ENCODE measurements around the gene IRX2.

The IRX2 gene

DNA sequence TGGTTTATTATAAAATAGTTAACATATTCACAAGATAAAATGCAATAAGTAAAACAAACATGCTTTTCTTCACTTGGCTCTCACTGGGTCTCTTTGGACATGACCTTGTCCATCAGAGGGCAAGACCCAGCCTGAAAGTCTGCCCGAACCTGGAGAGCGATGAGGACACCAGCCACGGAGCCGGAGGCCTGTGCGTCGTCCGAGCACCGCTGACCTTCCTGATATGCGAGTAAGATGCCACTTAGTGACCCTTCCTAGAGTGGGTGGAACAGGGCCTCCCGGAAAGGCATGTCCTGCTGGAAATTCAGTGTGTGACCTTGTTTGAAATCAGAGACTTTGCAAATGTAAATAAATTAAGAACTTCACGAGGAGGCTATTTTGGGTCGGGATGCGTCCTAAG lies 52.9 kb downstream of the IRX2 start:
- no peaks in the 10 kb centered on the region for H3K36me3 ChIP-seq (replicated peaks; ENCODE audit: insufficient read depth, low read length)
- no peak overlapping the region for H3K4me2 ChIP-seq (ENCODE audit: low read depth, low read length)
- no peak overlapping the region for H2AFZ ChIP-seq (ENCODE audit: low read length)
- no peaks in the 10 kb centered on the region for H3K9me3 ChIP-seq (replicated peaks; ENCODE audit: insufficient read depth, low read length)
- H3K79me2 ChIP-seq (ENCODE audit: low read length) = no peaks in the 10 kb centered on the region
- H3F3A ChIP-seq (ENCODE audit: insufficient read depth, low read length) = no peaks in the 10 kb centered on the region
- H4K20me1 ChIP-seq (ENCODE audit: insufficient read depth, low read length) = no peaks in the 10 kb centered on the region
- H3K4me1 ChIP-seq (ENCODE audit: low read length) = no peaks in the 10 kb centered on the region
- H3K27ac ChIP-seq (ENCODE audit: low read length) = no peak overlapping the region
- no peaks in the 10 kb centered on the region for H3K9me2 ChIP-seq (replicated peaks; ENCODE audit: insufficient read depth, low read length)
- TF ChIP-seq EZH2 (optimal IDR thresholded peaks at IDR 0.05; ENCODE audit: low read depth, low read length) (no peak), EZH2phosphoT487 (IDR thresholded peaks at IDR 0.05; ENCODE audit: low read length) (no peak)
- TF ChIP-seq, protein P1, sequence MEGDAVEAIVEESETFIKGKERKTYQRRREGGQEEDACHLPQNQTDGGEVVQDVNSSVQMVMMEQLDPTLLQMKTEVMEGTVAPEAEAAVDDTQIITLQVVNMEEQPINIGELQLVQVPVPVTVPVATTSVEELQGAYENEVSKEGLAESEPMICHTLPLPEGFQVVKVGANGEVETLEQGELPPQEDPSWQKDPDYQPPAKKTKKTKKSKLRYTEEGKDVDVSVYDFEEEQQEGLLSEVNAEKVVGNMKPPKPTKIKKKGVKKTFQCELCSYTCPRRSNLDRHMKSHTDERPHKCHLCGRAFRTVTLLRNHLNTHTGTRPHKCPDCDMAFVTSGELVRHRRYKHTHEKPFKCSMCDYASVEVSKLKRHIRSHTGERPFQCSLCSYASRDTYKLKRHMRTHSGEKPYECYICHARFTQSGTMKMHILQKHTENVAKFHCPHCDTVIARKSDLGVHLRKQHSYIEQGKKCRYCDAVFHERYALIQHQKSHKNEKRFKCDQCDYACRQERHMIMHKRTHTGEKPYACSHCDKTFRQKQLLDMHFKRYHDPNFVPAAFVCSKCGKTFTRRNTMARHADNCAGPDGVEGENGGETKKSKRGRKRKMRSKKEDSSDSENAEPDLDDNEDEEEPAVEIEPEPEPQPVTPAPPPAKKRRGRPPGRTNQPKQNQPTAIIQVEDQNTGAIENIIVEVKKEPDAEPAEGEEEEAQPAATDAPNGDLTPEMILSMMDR (IDR thresholded peaks at IDR 0.05; ENCODE audit: low read length) = no peak
- no peak overlapping the region for H3K9ac ChIP-seq (ENCODE audit: low read length)
- H3K4me3 ChIP-seq (ENCODE audit: low read length) = no peak overlapping the region
- H3K27me3 ChIP-seq (replicated peaks; ENCODE audit: insufficient read depth, low read length) = no peaks in the 10 kb centered on the region
- no peak for DNase-seq

DNA sequence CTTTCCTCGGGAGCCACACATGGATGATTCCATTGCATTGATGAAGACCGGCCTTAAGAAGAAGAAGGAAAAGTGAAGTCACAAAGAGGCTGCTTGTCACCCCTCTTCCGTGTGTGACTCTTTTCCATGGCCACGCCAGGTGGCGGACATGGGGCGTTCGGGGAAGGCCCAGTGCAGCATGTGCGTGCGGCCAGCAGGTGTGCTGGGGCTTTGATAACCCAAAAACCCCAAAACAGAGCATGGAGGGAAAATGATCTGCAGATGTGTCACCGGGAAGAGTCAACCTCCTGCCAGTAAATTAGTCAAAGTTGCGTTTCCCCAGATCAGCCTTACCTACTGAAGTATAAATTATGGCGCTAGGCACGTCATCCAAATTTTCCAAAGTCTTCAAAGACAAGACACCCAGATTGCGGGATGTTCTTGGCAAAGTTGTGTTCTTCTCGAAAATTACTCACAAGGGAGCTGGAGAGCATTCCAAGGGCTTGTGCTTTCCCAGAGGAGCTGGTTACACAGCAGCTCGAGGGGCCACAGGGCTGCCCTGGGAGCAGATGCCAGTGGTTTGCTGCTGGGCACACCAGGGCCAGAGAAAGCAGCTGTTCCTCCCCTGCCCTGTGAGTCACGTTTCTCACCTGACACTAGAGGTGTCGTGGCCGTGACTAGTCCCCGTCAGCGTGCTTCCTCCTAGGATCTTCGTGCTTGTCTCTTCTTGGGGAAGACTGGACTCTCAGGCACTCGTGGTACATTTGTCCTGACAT lies 53.9 kb downstream of the IRX2 start:
- Histone ChIP-seq H3K79me2 (ENCODE audit: low read length) (no peaks in the 10 kb centered on the region), H3K9ac (ENCODE audit: low read length) (no peak overlapping the region), H4K20me1 (ENCODE audit: insufficient read depth, low read length) (no peaks in the 10 kb centered on the region), H3K4me3 (ENCODE audit: low read length) (no peak overlapping the region), H3K27ac (ENCODE audit: low read length) (no peak overlapping the region), H3K9me2 (replicated peaks; ENCODE audit: insufficient read depth, low read length) (no peaks in the 10 kb centered on the region), H3K4me1 (ENCODE audit: low read length) (no peaks in the 10 kb centered on the region), H3K36me3 (replicated peaks; ENCODE audit: insufficient read depth, low read length) (no peaks in the 10 kb centered on the region), H3K4me2 (ENCODE audit: low read depth, low read length) (no peak overlapping the region), H3K9me3 (replicated peaks; ENCODE audit: insufficient read depth, low read length) (no peaks in the 10 kb centered on the region), H2AFZ (ENCODE audit: low read length) (no peak overlapping the region), H3F3A (ENCODE audit: insufficient read depth, low read length) (no peaks in the 10 kb centered on the region), H3K27me3 (replicated peaks; ENCODE audit: insufficient read depth, low read length) (no peaks in the 10 kb centered on the region)
- TF ChIP-seq EZH2phosphoT487 (IDR thresholded peaks at IDR 0.05; ENCODE audit: low read length) = no peak
- TF ChIP-seq, protein P1 (IDR thresholded peaks at IDR 0.05; ENCODE audit: low read length) = no peak
- DNase-seq = no peak

DNA sequence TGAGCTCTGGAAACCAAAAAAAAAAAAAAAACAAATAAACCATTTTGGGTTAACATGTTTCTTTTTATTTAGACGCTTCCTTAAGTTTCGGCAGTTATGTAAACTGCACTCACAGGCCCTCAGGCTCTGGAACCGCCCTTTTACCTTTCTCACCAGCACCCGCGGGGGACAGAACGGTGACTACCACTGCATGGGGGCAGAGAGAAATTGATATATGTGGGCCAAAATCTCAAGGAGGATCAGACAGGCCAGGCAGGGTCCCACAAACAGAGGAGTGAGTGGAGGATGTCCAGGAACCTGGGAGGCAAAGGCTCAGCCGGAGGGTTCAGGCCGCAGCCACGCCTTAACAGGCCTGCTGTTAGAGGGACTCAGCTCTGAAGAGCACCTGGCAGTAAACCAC lies 54.4 kb downstream of the IRX2 start:
- DNase-seq = no peak

More for the DNA sequence above, 54.4 kb downstream of the IRX2 start:
- Histone ChIP-seq H3K4me2 (ENCODE audit: low read depth, low read length) (no peak overlapping the region), H3K27me3 (replicated peaks; ENCODE audit: insufficient read depth, low read length) (no peaks in the 10 kb centered on the region), H3K9me3 (replicated peaks; ENCODE audit: insufficient read depth, low read length) (no peaks in the 10 kb centered on the region), H3K79me2 (ENCODE audit: low read length) (no peaks in the 10 kb centered on the region), H3K9ac (ENCODE audit: low read length) (no peak overlapping the region), H4K20me1 (ENCODE audit: insufficient read depth, low read length) (no peaks in the 10 kb centered on the region), H3K27ac (ENCODE audit: low read length) (no peak overlapping the region), H3K4me1 (ENCODE audit: low read length) (no peaks in the 10 kb centered on the region), H2AFZ (ENCODE audit: low read length) (no peak overlapping the region), H3K36me3 (replicated peaks; ENCODE audit: insufficient read depth, low read length) (no peaks in the 10 kb centered on the region), H3K4me3 (ENCODE audit: low read length) (no peak overlapping the region), H3F3A (ENCODE audit: insufficient read depth, low read length) (no peaks in the 10 kb centered on the region), H3K9me2 (replicated peaks; ENCODE audit: insufficient read depth, low read length) (no peaks in the 10 kb centered on the region)
- TF ChIP-seq EZH2 (optimal IDR thresholded peaks at IDR 0.05; ENCODE audit: low read depth, low read length) = no peak
- TF ChIP-seq, protein P1 (IDR thresholded peaks at IDR 0.05; ENCODE audit: low read length) = no peak
